HEK293 (cell line): ENCODE results near the gene ALOX5.

Experiments
- CTCF ChIA-PET: fragments of 350-600 bp; formaldehyde crosslinking; extraction: SDS; loops from one replicate; lab custom pipeline; 2021; ENCODE audit warnings: antibody characterized with exemption; lab: Yijun Ruan, JAX
- POLR2A ChIA-PET: fragments of 300-600 bp; formaldehyde crosslinking; extraction: SDS; loops from one replicate; lab custom pipeline; 2020; ENCODE audit warnings: antibody characterized with exemption, inconsistent platforms; lab: Yijun Ruan, JAX
- H3K27ac ChIP-seq: fragments of 200-500 bp; sonication (Bioruptor generic); 2 replicates; pipeline ENCODE4 v1.5.1; 2014; ENCODE audit warnings: low read depth, low read length, control low read depth, inconsistent platforms; ENCODE audit errors: extremely low read depth
- H3K36me3 ChIP-seq, 2 experiments: fragments of 200-500 bp in 1 of 2; sonication (Bioruptor generic) in 1 of 2; 1 replicate in 1 of 2; 2 replicates in 1 of 2; pipeline ENCODE4 v1.5.1; 2014 to 2017; ENCODE audit warnings: inconsistent platforms in 2 of 2, low read length in 2 of 2; ENCODE audit not compliant: control insufficient read depth in 2 of 2, insufficient read depth in 1 of 2
- H3K4me1 ChIP-seq: fragments of 200-500 bp; sonication (Bioruptor generic); 2 replicates; pipeline ENCODE4 v1.5.1; 2014; ENCODE audit warnings: mild to moderate bottlenecking, low read length, inconsistent platforms; ENCODE audit not compliant: control insufficient read depth, insufficient read depth
- H3K4me3 ChIP-seq: 2 replicates; pipeline ENCODE4 v1.5.1; 2011; ENCODE audit warnings: low read depth, mild to moderate bottlenecking, control low read depth, low read length, moderate library complexity
- H3K9me3 ChIP-seq: fragments of 200-500 bp; sonication (Bioruptor generic); 2 replicates; pipeline ENCODE4 v1.5.1; 2014; ENCODE audit warnings: low read depth, low read length, inconsistent platforms; ENCODE audit not compliant: control insufficient read depth, insufficient read depth
- AEBP2 ChIP-seq: fragments of 450-650 bp; formaldehyde crosslinking; IDR thresholded peaks from 2 replicates; pipeline ENCODE4 v1.5.1; 2016; ENCODE audit warnings: missing biosample characterization, missing genetic modification characterization, borderline replicate concordance
- BCL11B ChIP-seq: fragments of 450-650 bp; formaldehyde crosslinking; IDR thresholded peaks from 2 replicates; pipeline ENCODE4 v1.5.1; 2016; ENCODE audit warnings: low read depth, missing biosample characterization, missing genetic modification characterization
- GLIS2 ChIP-seq: fragments of 450-650 bp; formaldehyde crosslinking; IDR thresholded peaks from 2 replicates; pipeline ENCODE4 v1.5.1; 2016; ENCODE audit warnings: missing biosample characterization, missing genetic modification characterization
- OVOL3 ChIP-seq: fragments of 450-650 bp; formaldehyde crosslinking; IDR thresholded peaks from 2 replicates; pipeline ENCODE4 v1.5.1; 2016; ENCODE audit warnings: missing biosample characterization, missing genetic modification characterization
- SP2 ChIP-seq: fragments of 450-650 bp; formaldehyde crosslinking; IDR thresholded peaks from 2 replicates; pipeline ENCODE4 v1.5.1; 2016; ENCODE audit warnings: missing biosample characterization, missing genetic modification characterization
- YY2 ChIP-seq: fragments of 450-650 bp; formaldehyde crosslinking; IDR thresholded peaks from 2 replicates; pipeline ENCODE4 v1.5.1; 2016; ENCODE audit warnings: missing biosample characterization, missing genetic modification characterization
- ZNF121 ChIP-seq: fragments of 450-650 bp; formaldehyde crosslinking; IDR thresholded peaks from 2 replicates; pipeline ENCODE4 v1.5.1; 2016; ENCODE audit warnings: missing biosample characterization, missing genetic modification characterization
- ZNF202 ChIP-seq: fragments of 450-650 bp; formaldehyde crosslinking; IDR thresholded peaks from 2 replicates; pipeline ENCODE4 v1.5.1; 2016; ENCODE audit warnings: missing biosample characterization, missing genetic modification characterization, borderline replicate concordance
- ZNF302 ChIP-seq: fragments of 450-650 bp; formaldehyde crosslinking; IDR thresholded peaks from 2 replicates; pipeline ENCODE4 v1.5.1; 2016; ENCODE audit warnings: missing biosample characterization, missing genetic modification characterization, low read depth
- ZNF423 ChIP-seq: fragments of 450-650 bp; formaldehyde crosslinking; IDR thresholded peaks from 2 replicates; pipeline ENCODE4 v1.5.1; 2016; ENCODE audit warnings: missing biosample characterization, missing genetic modification characterization
- ZNF561 ChIP-seq: fragments of 450-650 bp; IDR thresholded peaks from 2 replicates; pipeline ENCODE4 v1.5.1; 2018; ENCODE audit warnings: missing biosample characterization, missing genetic modification characterization, borderline replicate concordance
- ZNF623 ChIP-seq: fragments of 450-650 bp; formaldehyde crosslinking; IDR thresholded peaks from 2 replicates; pipeline ENCODE4 v1.5.1; 2016; ENCODE audit warnings: missing biosample characterization, missing genetic modification characterization
- ZNF654 ChIP-seq: fragments of 450-650 bp; formaldehyde crosslinking; IDR thresholded peaks from 2 replicates; pipeline ENCODE4 v1.5.1; 2016; ENCODE audit warnings: low read depth, missing biosample characterization, missing genetic modification characterization
- ZNF664 ChIP-seq: fragments of 450-650 bp; formaldehyde crosslinking; IDR thresholded peaks from 2 replicates; pipeline ENCODE4 v1.5.1; 2016; ENCODE audit warnings: missing biosample characterization, missing genetic modification characterization
- ZSCAN16 ChIP-seq: fragments of 450-650 bp; formaldehyde crosslinking; IDR thresholded peaks from 2 replicates; pipeline ENCODE4 v1.5.1; 2016; ENCODE audit warnings: missing biosample characterization, missing genetic modification characterization
- TF ChIP-seq, protein P1 (sequence below): fragments of 450-650 bp; formaldehyde crosslinking; IDR thresholded peaks from 2 replicates; pipeline ENCODE4 v1.5.1; 2016; ENCODE audit warnings: missing biosample characterization, missing genetic modification characterization, low read depth
- TF ChIP-seq, protein P2 (sequence below): fragments of 450-650 bp; formaldehyde crosslinking; conservative IDR thresholded peaks from 2 replicates; pipeline ENCODE4 v1.5.1; 2016; ENCODE audit warnings: low read depth, missing biosample characterization, missing genetic modification characterization
- TF ChIP-seq, protein P3 (sequence below): fragments of 450-650 bp; IDR thresholded peaks from 2 replicates; pipeline ENCODE4 v1.5.1; 2018; ENCODE audit warnings: missing biosample characterization, mild to moderate bottlenecking, missing genetic modification characterization
- TF ChIP-seq, protein P4 (sequence below): fragments of 450-650 bp; formaldehyde crosslinking; IDR thresholded peaks from 2 replicates; pipeline ENCODE4 v1.5.1; 2016; ENCODE audit warnings: missing biosample characterization, missing genetic modification characterization, borderline replicate concordance

ALOX5 gene

GRCh38 chr10:45419676-45420025 lies 45.6 kb downstream of the ALOX5 start:
- no peaks in the 10 kb centered on the region for H3K9me3 ChIP-seq
- peaks cover 6% of the 10 kb centered on the region; the same call in 1 of the 2 replicates for H3K4me1 ChIP-seq
- no peaks in the 10 kb centered on the region for H3K36me3 ChIP-seq
- TF ChIP-seq BCL11B = no peak
- TF ChIP-seq ZNF423 (tag by site-specific recombination) = no peak
- no peak for TF ChIP-seq AEBP2 (tag by site-specific recombination)
- no peak for TF ChIP-seq ZSCAN16
- no peak for TF ChIP-seq ZNF654
- no peak for TF ChIP-seq ZNF302 (tag by site-specific recombination)
- TF ChIP-seq OVOL3 = no peak
- TF ChIP-seq, protein P1, sequence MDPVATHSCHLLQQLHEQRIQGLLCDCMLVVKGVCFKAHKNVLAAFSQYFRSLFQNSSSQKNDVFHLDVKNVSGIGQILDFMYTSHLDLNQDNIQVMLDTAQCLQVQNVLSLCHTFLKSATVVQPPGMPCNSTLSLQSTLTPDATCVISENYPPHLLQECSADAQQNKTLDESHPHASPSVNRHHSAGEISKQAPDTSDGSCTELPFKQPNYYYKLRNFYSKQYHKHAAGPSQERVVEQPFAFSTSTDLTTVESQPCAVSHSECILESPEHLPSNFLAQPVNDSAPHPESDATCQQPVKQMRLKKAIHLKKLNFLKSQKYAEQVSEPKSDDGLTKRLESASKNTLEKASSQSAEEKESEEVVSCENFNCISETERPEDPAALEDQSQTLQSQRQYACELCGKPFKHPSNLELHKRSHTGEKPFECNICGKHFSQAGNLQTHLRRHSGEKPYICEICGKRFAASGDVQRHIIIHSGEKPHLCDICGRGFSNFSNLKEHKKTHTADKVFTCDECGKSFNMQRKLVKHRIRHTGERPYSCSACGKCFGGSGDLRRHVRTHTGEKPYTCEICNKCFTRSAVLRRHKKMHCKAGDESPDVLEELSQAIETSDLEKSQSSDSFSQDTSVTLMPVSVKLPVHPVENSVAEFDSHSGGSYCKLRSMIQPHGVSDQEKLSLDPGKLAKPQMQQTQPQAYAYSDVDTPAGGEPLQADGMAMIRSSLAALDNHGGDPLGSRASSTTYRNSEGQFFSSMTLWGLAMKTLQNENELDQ (tag by site-specific recombination) = no peak
- no peak for TF ChIP-seq ZNF623 (tag by site-specific recombination)
- no peak for TF ChIP-seq ZNF664 (tag by site-specific recombination)
- no peak for TF ChIP-seq YY2 (tag by site-specific recombination)
- TF ChIP-seq, protein P2, sequence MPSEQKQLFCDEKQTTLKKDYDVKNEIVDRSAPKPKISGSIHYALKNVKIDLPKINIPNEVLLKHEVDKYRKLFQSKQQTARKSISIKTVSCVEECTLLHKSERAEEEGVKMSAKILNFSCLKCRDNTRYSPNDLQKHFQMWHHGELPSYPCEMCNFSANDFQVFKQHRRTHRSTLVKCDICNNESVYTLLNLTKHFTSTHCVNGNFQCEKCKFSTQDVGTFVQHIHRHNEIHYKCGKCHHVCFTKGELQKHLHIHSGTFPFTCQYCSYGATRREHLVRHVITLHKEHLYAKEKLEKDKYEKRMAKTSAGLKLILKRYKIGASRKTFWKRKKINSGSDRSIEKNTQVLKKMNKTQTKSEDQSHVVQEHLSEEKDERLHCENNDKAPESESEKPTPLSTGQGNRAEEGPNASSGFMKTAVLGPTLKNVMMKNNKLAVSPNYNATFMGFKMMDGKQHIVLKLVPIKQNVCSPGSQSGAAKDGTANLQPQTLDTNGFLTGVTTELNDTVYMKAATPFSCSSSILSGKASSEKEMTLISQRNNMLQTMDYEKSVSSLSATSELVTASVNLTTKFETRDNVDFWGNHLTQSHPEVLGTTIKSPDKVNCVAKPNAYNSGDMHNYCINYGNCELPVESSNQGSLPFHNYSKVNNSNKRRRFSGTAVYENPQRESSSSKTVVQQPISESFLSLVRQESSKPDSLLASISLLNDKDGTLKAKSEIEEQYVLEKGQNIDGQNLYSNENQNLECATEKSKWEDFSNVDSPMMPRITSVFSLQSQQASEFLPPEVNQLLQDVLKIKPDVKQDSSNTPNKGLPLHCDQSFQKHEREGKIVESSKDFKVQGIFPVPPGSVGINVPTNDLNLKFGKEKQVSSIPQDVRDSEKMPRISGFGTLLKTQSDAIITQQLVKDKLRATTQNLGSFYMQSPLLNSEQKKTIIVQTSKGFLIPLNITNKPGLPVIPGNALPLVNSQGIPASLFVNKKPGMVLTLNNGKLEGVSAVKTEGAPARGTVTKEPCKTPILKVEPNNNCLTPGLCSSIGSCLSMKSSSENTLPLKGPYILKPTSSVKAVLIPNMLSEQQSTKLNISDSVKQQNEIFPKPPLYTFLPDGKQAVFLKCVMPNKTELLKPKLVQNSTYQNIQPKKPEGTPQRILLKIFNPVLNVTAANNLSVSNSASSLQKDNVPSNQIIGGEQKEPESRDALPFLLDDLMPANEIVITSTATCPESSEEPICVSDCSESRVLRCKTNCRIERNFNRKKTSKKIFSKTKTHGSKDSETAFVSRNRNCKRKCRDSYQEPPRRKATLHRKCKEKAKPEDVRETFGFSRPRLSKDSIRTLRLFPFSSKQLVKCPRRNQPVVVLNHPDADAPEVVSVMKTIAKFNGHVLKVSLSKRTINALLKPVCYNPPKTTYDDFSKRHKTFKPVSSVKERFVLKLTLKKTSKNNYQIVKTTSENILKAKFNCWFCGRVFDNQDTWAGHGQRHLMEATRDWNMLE (tag by site-specific recombination) = no peak
- TF ChIP-seq ZNF202 (tag by site-specific recombination) = no peak
- TF ChIP-seq GLIS2 (tag by site-specific recombination) = no peak
- no peak for TF ChIP-seq ZNF561 (tag by site-specific recombination)
- TF ChIP-seq ZNF121 (tag by site-specific recombination) = no peak
- no peak for TF ChIP-seq SP2 (tag by site-specific recombination)
- TF ChIP-seq, protein P3, sequence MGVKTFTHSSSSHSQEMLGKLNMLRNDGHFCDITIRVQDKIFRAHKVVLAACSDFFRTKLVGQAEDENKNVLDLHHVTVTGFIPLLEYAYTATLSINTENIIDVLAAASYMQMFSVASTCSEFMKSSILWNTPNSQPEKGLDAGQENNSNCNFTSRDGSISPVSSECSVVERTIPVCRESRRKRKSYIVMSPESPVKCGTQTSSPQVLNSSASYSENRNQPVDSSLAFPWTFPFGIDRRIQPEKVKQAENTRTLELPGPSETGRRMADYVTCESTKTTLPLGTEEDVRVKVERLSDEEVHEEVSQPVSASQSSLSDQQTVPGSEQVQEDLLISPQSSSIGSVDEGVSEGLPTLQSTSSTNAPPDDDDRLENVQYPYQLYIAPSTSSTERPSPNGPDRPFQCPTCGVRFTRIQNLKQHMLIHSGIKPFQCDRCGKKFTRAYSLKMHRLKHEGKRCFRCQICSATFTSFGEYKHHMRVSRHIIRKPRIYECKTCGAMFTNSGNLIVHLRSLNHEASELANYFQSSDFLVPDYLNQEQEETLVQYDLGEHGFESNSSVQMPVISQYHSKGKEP = no peak
- TF ChIP-seq, protein P4, sequence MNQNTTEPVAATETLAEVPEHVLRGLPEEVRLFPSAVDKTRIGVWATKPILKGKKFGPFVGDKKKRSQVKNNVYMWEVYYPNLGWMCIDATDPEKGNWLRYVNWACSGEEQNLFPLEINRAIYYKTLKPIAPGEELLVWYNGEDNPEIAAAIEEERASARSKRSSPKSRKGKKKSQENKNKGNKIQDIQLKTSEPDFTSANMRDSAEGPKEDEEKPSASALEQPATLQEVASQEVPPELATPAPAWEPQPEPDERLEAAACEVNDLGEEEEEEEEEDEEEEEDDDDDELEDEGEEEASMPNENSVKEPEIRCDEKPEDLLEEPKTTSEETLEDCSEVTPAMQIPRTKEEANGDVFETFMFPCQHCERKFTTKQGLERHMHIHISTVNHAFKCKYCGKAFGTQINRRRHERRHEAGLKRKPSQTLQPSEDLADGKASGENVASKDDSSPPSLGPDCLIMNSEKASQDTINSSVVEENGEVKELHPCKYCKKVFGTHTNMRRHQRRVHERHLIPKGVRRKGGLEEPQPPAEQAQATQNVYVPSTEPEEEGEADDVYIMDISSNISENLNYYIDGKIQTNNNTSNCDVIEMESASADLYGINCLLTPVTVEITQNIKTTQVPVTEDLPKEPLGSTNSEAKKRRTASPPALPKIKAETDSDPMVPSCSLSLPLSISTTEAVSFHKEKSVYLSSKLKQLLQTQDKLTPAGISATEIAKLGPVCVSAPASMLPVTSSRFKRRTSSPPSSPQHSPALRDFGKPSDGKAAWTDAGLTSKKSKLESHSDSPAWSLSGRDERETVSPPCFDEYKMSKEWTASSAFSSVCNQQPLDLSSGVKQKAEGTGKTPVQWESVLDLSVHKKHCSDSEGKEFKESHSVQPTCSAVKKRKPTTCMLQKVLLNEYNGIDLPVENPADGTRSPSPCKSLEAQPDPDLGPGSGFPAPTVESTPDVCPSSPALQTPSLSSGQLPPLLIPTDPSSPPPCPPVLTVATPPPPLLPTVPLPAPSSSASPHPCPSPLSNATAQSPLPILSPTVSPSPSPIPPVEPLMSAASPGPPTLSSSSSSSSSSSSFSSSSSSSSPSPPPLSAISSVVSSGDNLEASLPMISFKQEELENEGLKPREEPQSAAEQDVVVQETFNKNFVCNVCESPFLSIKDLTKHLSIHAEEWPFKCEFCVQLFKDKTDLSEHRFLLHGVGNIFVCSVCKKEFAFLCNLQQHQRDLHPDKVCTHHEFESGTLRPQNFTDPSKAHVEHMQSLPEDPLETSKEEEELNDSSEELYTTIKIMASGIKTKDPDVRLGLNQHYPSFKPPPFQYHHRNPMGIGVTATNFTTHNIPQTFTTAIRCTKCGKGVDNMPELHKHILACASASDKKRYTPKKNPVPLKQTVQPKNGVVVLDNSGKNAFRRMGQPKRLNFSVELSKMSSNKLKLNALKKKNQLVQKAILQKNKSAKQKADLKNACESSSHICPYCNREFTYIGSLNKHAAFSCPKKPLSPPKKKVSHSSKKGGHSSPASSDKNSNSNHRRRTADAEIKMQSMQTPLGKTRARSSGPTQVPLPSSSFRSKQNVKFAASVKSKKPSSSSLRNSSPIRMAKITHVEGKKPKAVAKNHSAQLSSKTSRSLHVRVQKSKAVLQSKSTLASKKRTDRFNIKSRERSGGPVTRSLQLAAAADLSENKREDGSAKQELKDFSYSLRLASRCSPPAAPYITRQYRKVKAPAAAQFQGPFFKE (tag by site-specific recombination) = no peak
- no peak overlapping the region for H3K4me3 ChIP-seq
- POLR2A ChIA-PET = no interaction called here
- no peak overlapping the region for H3K27ac ChIP-seq
- CTCF ChIA-PET = no interaction called here
